Nephron (organoid): ENCODE measurements around the gene PRDM16.
A peak's percentile ranks its signal among the peaks of the same experiment; 100 is the strongest.

Experiments
- H3K27ac Mint-ChIP-seq, 3 experiments: 2 replicates each; pipeline ENCODE4 v1.8.0; 2020; ENCODE audit warnings: mixed read lengths in 3 of 3, mild to moderate bottlenecking in 2 of 3, moderate library complexity in 1 of 3
- H3K27me3 Mint-ChIP-seq: 2 replicates; pipeline ENCODE4 v1.8.0; 2021; ENCODE audit warnings: low read depth, mild to moderate bottlenecking, moderate library complexity, mixed read lengths
- H3K36me3 Mint-ChIP-seq: 2 replicates; pipeline ENCODE4 v1.8.0; 2020; ENCODE audit warnings: low read depth, mixed read lengths
- H3K4me1 Mint-ChIP-seq: 2 replicates; pipeline ENCODE4 v1.8.0; 2020; ENCODE audit warnings: mixed read lengths
- H3K4me3 Mint-ChIP-seq, 3 experiments: 2 replicates each; pipeline ENCODE4 v1.8.0; 2020; ENCODE audit warnings: mild to moderate bottlenecking in 3 of 3, mixed read lengths in 3 of 3, moderate library complexity in 2 of 3
- H3K9me3 Mint-ChIP-seq: 2 replicates; pipeline ENCODE4 v1.8.0; 2020; ENCODE audit warnings: mixed read lengths
- TF ChIP-seq, protein P1 (sequence below), 3 experiments: fragments of 200-600 bp; sonication (generic); IDR thresholded peaks; one replicate each; pipeline ENCODE4 v1.5.0; 2021; ENCODE audit warnings: antibody characterized with exemption in 3 of 3; ENCODE audit not compliant: unreplicated experiment in 3 of 3

Gene PRDM16

DNA sequence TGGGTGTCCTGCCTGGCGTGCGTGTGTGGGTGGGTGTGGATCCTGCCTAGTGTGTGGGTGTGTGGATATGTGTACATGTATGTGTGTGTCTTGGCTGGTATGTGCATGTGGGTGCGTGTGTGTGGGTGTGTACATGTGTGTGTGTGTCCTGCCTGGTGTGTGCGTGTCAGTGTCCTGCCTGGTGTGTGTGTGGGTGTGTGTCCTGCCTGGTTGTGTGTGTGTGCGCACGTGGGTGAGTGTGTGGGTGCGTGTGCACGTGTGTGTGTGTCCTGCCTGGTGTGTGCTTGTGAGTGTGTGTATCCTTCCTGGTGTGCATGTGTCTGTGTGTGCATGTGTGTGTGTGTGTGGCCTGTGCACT lies 60.1 kb downstream of the PRDM16 start:
- TF ChIP-seq, protein P1, sequence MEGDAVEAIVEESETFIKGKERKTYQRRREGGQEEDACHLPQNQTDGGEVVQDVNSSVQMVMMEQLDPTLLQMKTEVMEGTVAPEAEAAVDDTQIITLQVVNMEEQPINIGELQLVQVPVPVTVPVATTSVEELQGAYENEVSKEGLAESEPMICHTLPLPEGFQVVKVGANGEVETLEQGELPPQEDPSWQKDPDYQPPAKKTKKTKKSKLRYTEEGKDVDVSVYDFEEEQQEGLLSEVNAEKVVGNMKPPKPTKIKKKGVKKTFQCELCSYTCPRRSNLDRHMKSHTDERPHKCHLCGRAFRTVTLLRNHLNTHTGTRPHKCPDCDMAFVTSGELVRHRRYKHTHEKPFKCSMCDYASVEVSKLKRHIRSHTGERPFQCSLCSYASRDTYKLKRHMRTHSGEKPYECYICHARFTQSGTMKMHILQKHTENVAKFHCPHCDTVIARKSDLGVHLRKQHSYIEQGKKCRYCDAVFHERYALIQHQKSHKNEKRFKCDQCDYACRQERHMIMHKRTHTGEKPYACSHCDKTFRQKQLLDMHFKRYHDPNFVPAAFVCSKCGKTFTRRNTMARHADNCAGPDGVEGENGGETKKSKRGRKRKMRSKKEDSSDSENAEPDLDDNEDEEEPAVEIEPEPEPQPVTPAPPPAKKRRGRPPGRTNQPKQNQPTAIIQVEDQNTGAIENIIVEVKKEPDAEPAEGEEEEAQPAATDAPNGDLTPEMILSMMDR (IDR thresholded peaks at IDR 0.05; ENCODE audit: unreplicated experiment in 3 of 3) = no peak
- Mint-ChIP-seq H3K36me3 (no peaks in the 10 kb centered on the region), H3K4me3 (peak overlapping the region in 1 of 3 experiments; percentile 27), H3K9me3 (no peaks in the 10 kb centered on the region), H3K4me1 (peaks cover 46% of the 10 kb centered on the region), H3K27me3 (peaks cover 46% of the 10 kb centered on the region), H3K27ac (peak overlapping the region in 2 of 3 experiments; percentile 11 to 37)

DNA sequence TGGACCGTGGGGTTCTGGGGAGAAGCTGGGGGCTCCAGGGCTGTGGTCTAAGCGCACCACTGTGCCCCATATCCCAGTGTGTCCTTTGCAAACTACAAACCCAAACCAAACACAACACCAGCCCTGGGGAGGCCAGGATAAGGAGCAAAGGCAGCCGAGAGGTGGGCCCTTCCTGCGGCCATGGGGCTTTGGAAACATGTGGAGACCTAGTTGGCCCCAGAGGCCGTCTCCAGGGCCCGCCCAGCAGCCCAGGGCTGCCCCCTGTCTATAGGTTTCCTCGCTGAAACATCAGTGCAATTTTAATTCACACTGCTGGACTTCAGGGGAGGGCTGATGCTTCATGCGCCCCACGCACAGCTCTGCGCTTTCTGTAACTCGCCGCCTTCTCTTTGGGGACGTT lies 61.3 kb downstream of the PRDM16 start:
- TF ChIP-seq, protein P1 (IDR thresholded peaks at IDR 0.05; ENCODE audit: unreplicated experiment in 3 of 3) = no peak
- no peaks in the 10 kb centered on the region for H3K36me3 Mint-ChIP-seq
- H3K4me1 Mint-ChIP-seq = peaks cover 47% of the 10 kb centered on the region
- H3K27me3 Mint-ChIP-seq = peaks cover 52% of the 10 kb centered on the region
- H3K27ac Mint-ChIP-seq = no peak overlapping the region
- no peaks in the 10 kb centered on the region for H3K9me3 Mint-ChIP-seq
- no peak overlapping the region for H3K4me3 Mint-ChIP-seq

DNA sequence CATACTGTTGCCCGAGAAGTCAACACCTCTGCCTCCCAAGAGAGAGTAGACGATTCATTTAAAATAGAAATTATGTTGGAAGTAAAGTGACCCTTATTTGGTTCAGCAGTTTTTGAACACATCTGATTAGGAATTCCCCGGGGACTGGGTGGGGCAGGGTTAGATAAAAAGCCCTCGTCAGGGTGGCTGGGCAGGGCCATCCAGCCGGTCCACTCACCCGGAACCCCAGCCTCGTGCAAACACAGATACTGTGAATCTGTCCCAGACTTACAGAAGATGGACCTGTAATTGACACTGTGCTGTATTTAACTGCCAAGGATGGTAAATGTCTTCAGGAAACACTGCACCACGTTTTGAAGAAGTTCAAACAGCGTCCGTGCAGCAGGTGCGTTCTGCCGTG lies 63.7 kb downstream of the PRDM16 start:
- Mint-ChIP-seq H3K9me3 (no peaks in the 10 kb centered on the region), H3K4me1 (peaks cover 37% of the 10 kb centered on the region), H3K27me3 (peaks cover 60% of the 10 kb centered on the region), H3K36me3 (no peaks in the 10 kb centered on the region), H3K4me3 (no peak overlapping the region), H3K27ac (no peak overlapping the region)
- TF ChIP-seq, protein P1 (IDR thresholded peaks at IDR 0.05; ENCODE audit: unreplicated experiment in 3 of 3) = no peak

DNA sequence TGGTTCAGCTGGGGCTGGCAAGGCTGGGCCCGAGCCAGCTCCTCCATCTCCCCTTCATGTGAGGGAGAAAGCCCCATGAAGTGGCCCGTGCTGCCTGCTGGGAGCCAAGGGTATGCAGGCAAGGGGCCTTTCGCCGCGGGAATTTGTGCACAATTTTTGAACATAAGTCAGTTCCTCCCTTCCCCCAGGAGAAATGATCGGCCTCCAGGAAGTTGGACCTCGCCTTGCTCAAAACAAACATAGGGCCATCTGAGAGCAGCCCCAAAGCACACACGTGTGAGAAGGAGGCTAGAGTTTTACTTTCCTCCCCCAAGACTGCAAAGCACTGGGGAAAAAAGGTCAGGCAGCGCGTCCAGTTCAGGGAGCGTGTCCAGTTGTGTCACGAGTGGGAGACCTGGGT lies 64.7 kb downstream of the PRDM16 start:
- Mint-ChIP-seq H3K36me3 (no peaks in the 10 kb centered on the region), H3K9me3 (no peaks in the 10 kb centered on the region)

DNA sequence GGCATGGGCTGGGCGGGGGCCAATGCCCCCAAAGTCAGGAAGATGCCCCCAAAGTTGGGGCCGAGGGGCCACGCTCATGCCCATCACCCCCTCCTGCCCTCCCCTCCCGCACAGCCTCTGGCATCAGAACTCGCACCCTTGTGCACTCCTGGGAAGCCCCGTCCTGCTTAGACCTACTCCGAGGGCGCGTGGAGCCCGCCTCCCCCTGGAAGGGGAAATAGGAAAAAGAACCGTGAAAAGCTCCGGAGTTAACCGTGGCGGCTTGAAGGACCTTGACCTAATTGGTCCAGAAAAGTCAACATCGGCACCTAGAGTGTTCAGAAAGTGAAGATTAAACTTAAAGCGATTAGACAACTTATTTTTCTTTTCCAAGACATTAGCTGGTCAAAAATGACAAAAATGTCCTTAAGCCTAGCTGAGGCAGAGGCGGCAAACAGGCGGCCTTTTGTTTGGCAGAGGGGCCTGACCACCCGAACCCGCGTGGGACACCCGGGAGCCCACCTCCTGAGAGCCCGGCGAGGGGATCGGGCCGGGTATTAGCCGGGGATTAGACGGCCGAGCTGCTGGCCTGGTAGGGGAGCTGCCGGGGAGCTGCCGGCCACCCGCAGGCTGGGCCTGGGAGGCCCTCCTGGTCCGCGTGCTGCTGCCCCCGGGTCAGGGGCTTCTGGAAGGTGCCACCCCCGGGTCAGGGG lies 65.5 kb downstream of the PRDM16 start:
- no peak overlapping the region for H3K4me3 Mint-ChIP-seq
- peaks cover 22% of the 10 kb centered on the region for H3K4me1 Mint-ChIP-seq
- H3K27ac Mint-ChIP-seq = no peak overlapping the region
- TF ChIP-seq, protein P1 (IDR thresholded peaks at IDR 0.05; ENCODE audit: unreplicated experiment in 3 of 3) = no peak
- H3K9me3 Mint-ChIP-seq = no peaks in the 10 kb centered on the region
- H3K36me3 Mint-ChIP-seq = no peaks in the 10 kb centered on the region
- H3K27me3 Mint-ChIP-seq = peaks cover 69% of the 10 kb centered on the region

More for the DNA sequence above, 64.7 kb downstream of the PRDM16 start:
- Mint-ChIP-seq H3K4me1 (peaks cover 30% of the 10 kb centered on the region), H3K27me3 (peaks cover 67% of the 10 kb centered on the region), H3K27ac (peak overlapping the region in 2 of 3 experiments; percentile 19 to 25), H3K4me3 (no peak overlapping the region)
- TF ChIP-seq, protein P1 (IDR thresholded peaks at IDR 0.05; ENCODE audit: unreplicated experiment in 3 of 3) = no peak

DNA sequence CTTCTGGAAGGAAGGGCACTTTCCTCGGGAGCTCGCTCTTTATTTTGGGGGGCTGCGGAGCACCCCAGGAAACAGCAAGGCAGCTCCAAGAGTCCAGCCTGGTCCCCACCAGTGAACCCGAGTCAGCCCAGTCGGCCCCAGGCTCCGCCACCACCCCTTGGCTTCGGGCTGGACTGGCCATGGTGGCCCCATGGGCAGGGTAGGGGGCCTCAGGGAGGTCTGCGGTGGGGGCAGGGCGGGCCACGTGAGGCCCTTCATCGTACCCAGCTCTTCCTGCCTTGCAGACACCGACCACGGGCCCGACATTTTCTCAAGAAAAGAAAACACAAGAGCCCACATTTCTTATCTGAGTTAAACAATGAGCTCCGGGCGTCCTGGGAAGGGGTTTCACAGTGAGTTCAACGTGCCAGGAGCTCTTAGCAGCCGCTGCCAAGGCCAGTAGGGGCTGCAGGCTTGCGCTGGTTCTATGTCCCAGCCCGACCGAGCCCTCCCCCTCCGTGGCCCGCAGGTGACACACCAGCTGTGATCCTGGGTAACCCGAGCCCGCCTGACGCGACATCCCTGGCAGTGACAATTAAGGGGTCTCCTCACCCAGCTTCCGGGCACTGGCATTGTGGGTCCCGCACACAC lies 66.2 kb downstream of the PRDM16 start:
- H3K9me3 Mint-ChIP-seq = no peaks in the 10 kb centered on the region
- no peak overlapping the region for H3K27ac Mint-ChIP-seq
- no peak overlapping the region for H3K4me3 Mint-ChIP-seq

More for the DNA sequence above, 66.2 kb downstream of the PRDM16 start:
- H3K27me3 Mint-ChIP-seq = peaks cover 72% of the 10 kb centered on the region
- TF ChIP-seq, protein P1 (IDR thresholded peaks at IDR 0.05; ENCODE audit: unreplicated experiment in 3 of 3) = no peak
- H3K4me1 Mint-ChIP-seq = peaks cover 18% of the 10 kb centered on the region
- no peaks in the 10 kb centered on the region for H3K36me3 Mint-ChIP-seq
